IMR-90 (cell line): ENCODE measurements around the gene MAS1L. TPM values are rescaled to one million over a fixed set of nuclear protein-coding genes. Genes with fewer than 3 reads are reported as not detected.

ENCODE experiments used
- ATAC-seq: fragments of 200-7000 bp; cut with Tn5 transposase; 2 replicates; pipeline ENCODE4 v1.9.1; 2020; ENCODE audit warnings: low read depth, mild to moderate bottlenecking, moderate library complexity
- BruUV-seq: library from RNA; stranded (reverse); fragments of 400-500 nt; replicated peaks from 2 replicates; lab custom pipeline; 2021; lab: Mats Ljungman, UMichigan
- CTCF ChIA-PET: fragments of 300-600 bp; formaldehyde crosslinking; extraction: SDS; loops from one replicate; lab custom pipeline; 2021; ENCODE audit warnings: antibody characterized with exemption; lab: Yijun Ruan, JAX
- POLR2A ChIA-PET: fragments of 300-600 bp; sonication (Branson Sonifier 250); formaldehyde crosslinking; loops from one replicate; lab custom pipeline; 2022; ENCODE audit warnings: antibody characterized with exemption; ENCODE audit not compliant: unreplicated experiment; lab: Charles Lee
- DNase-seq: peaks from one replicate; pipeline ENCODE4 v3.0.0; 2013
- H2AFZ ChIP-seq: replicated peaks from 2 replicates; pipeline ENCODE3; 2013; ENCODE audit warnings: low read length, mild to moderate bottlenecking; ENCODE audit not compliant: poor library complexity
- H2AK5ac ChIP-seq: 2 replicates; pipeline ENCODE4 v1.6.1; 2013; ENCODE audit warnings: low read depth, low read length, inconsistent platforms
- H2AK9ac ChIP-seq: replicated peaks from 2 replicates; pipeline ENCODE3; 2013; ENCODE audit warnings: mild to moderate bottlenecking, low read depth, low read length, moderate library complexity; ENCODE audit not compliant: poor library complexity
- H2BK120ac ChIP-seq: 2 replicates; pipeline ENCODE4 v1.6.1; 2013; ENCODE audit warnings: low read depth, low read length, inconsistent platforms
- H2BK15ac ChIP-seq: 3 replicates; pipeline ENCODE4 v1.6.1; 2013; ENCODE audit warnings: low read depth, low read length, inconsistent platforms
- H2BK20ac ChIP-seq: 2 replicates; pipeline ENCODE4 v1.6.1; 2013; ENCODE audit warnings: low read depth, mild to moderate bottlenecking, inconsistent platforms, low read length, moderate library complexity
- H2BK5ac ChIP-seq: 2 replicates; pipeline ENCODE4 v1.6.1; 2013; ENCODE audit warnings: mild to moderate bottlenecking, low read depth, low read length, inconsistent platforms; ENCODE audit not compliant: poor library complexity, severe bottlenecking
- H3K14ac ChIP-seq: replicated peaks from 2 replicates; pipeline ENCODE4 v1.6.1; 2013; ENCODE audit warnings: low read depth, low read length, inconsistent platforms
- H3K18ac ChIP-seq: 2 replicates; pipeline ENCODE4 v1.6.1; 2013; ENCODE audit warnings: low read depth, low read length, control low read depth
- H3K23ac ChIP-seq: 2 replicates; pipeline ENCODE4 v1.6.1; 2013; ENCODE audit warnings: low read depth, low read length, inconsistent platforms
- H3K27ac ChIP-seq: 2 replicates; pipeline ENCODE4 v1.5.1; 2013; ENCODE audit warnings: mild to moderate bottlenecking, control low read depth, low read length; ENCODE audit not compliant: insufficient read depth
- H3K27me3 ChIP-seq: 2 replicates; pipeline ENCODE4 v1.6.1; 2013; ENCODE audit warnings: low read length; ENCODE audit not compliant: control insufficient read depth, insufficient read depth
- H3K36me3 ChIP-seq: 2 replicates; pipeline ENCODE4 v1.6.1; 2013; ENCODE audit warnings: low read length, mixed read lengths; ENCODE audit not compliant: control insufficient read depth, insufficient read depth
- H3K4ac ChIP-seq: 2 replicates; pipeline ENCODE4 v1.6.1; 2013; ENCODE audit warnings: low read depth, low read length, inconsistent platforms
- H3K4me1 ChIP-seq: 2 replicates; pipeline ENCODE4 v1.6.1; 2013; ENCODE audit warnings: low read length, mixed read lengths; ENCODE audit not compliant: control insufficient read depth, insufficient read depth
- H3K4me2 ChIP-seq: 2 replicates; pipeline ENCODE4 v1.6.1; 2013; ENCODE audit warnings: low read depth, mild to moderate bottlenecking, control low read depth, low read length, moderate library complexity
- H3K4me3 ChIP-seq: 2 replicates; pipeline ENCODE4 v1.5.1; 2013; ENCODE audit warnings: low read depth, mild to moderate bottlenecking, control low read depth, low read length, moderate library complexity; ENCODE audit not compliant: insufficient read depth
- H3K56ac ChIP-seq: 2 replicates; pipeline ENCODE4 v1.6.1; 2013; ENCODE audit warnings: low read length, inconsistent platforms; ENCODE audit not compliant: insufficient read depth; ENCODE audit errors: extremely low read depth
- H3K79me1 ChIP-seq, 2 experiments: 2 replicates each; pipeline ENCODE4 v1.6.1; 2013; ENCODE audit warnings: low read length in 2 of 2, inconsistent platforms in 1 of 2, low read depth in 1 of 2
- H3K9ac ChIP-seq: 2 replicates; pipeline ENCODE4 v1.6.1; 2013; ENCODE audit warnings: low read depth, low read length, control low read depth
- H3K9me1 ChIP-seq: 2 replicates; pipeline ENCODE4 v1.6.1; 2013; ENCODE audit warnings: low read length, inconsistent platforms; ENCODE audit not compliant: insufficient read depth
- H3K9me3 ChIP-seq: 2 replicates; pipeline ENCODE4 v1.6.1; 2013; ENCODE audit warnings: low read length; ENCODE audit not compliant: control insufficient read depth, insufficient read depth
- H4K20me1 ChIP-seq: 2 replicates; pipeline ENCODE4 v1.6.1; 2013; ENCODE audit warnings: low read length, inconsistent platforms; ENCODE audit not compliant: insufficient read depth
- H4K5ac ChIP-seq: 2 replicates; pipeline ENCODE4 v1.6.1; 2013; ENCODE audit warnings: mild to moderate bottlenecking, low read depth, low read length, control low read depth
- H4K8ac ChIP-seq, 2 experiments: 2 replicates each; pipeline ENCODE4 v1.6.1; 2013; ENCODE audit warnings: low read depth in 2 of 2, low read length in 2 of 2, control low read depth in 1 of 2, inconsistent platforms in 1 of 2
- H4K91ac ChIP-seq: 2 replicates; pipeline ENCODE4 v1.6.1; 2013; ENCODE audit warnings: low read depth, low read length, inconsistent platforms; ENCODE audit not compliant: insufficient read depth
- BHLHE40 ChIP-seq: fragments of 150-350 bp; IDR thresholded peaks from 2 replicates; pipeline ENCODE4 v1.6.1; 2016; ENCODE audit warnings: mild to moderate bottlenecking, low read depth, low read length
- CTCF ChIP-seq: conservative IDR thresholded peaks from 2 replicates; pipeline ENCODE4 v1.5.1; 2012; ENCODE audit warnings: mild to moderate bottlenecking, low read depth, low read length, improper control_type of control experiment
- RFX5 ChIP-seq: IDR thresholded peaks from 2 replicates; pipeline ENCODE4 v1.8.0; 2012; ENCODE audit warnings: low read depth, mild to moderate bottlenecking, low read length, moderate library complexity
- USF2 ChIP-seq: fragments of 150-350 bp; IDR thresholded peaks from 2 replicates; pipeline ENCODE4 v1.6.1; 2017; ENCODE audit warnings: mild to moderate bottlenecking, antibody characterized with exemption, low read length, low read depth
- WGBS, 2 experiments: methylation state at CpG; one replicate each; pipeline versions ENCODE4 v1.1.5 to v1.1.7; 2013; ENCODE audit warnings: missing lambda C conversion rate in 2 of 2; ENCODE audit not compliant: insufficient read length in 1 of 2; ENCODE audit errors: extremely low coverage in 2 of 2; 5-methylcytosine and 5-hydroxymethylcytosine counted together
- dilution Hi-C: fragments of 300-500 bp; cut with HindIII; formaldehyde crosslinking; loops from one replicate; pipeline ENCODE4 v1.14.3; 2018; ENCODE audit warnings: low sequenced_read_pairs; ENCODE audit not compliant: unreplicated experiment
- in situ Hi-C: fragments of 300-500 bp; cut with MboI; formaldehyde crosslinking; loops from 3 replicates; pipeline ENCODE4 v1.14.3; 2019; ENCODE audit warnings: low sequenced_read_pairs, inconsistent platforms, mixed read lengths
- intact Hi-C: fragments of 100-400 bp; cut with micrococcal nuclease; formaldehyde crosslinking; loops from 2 replicates; pipeline ENCODE4 v1.10.0; 2022
- polyA plus RNA-seq, 3 experiments: library from polyadenylated mRNA; depleted of rRNA; stranded (reverse); fragments of >200 nt; gene quantifications; 2 replicates each; pipeline ENCODE4 v1.2.3, GENCODE V29; 2012; ENCODE audit warnings: low replicate concordance in 1 of 3
- total RNA-seq: library from RNA; depleted of rRNA; stranded (reverse); fragments of >200 nt; gene quantifications from 2 replicates; pipeline ENCODE4 v1.2.3, GENCODE V29; 2012

The MAS1L gene
- total and polyA plus RNA-seq, 2 of the 4 experiments (the other 2 are of a cell fraction): not detected

- no peak overlapping the region for H3K4me3 ChIP-seq
- no peaks in the 10 kb centered on the region for H3K79me1 ChIP-seq
- no peak overlapping the region for H3K4ac ChIP-seq
- H2AK5ac ChIP-seq: no peak overlapping the region
- no peak overlapping the region for H4K91ac ChIP-seq
- no peak overlapping the region for H3K4me2 ChIP-seq
- H3K23ac ChIP-seq: no peak overlapping the region
- ChIA-PET CTCF (no interaction called here), POLR2A (no interaction called here)
- H3K56ac ChIP-seq: no peak overlapping the region
- no peak overlapping the region for H2BK120ac ChIP-seq
- no peaks in the 10 kb centered on the region for H3K9me1 ChIP-seq
- no peak overlapping the region for H3K9ac ChIP-seq
- no peak overlapping the region for H2AK9ac ChIP-seq
- no peak overlapping the region for H4K8ac ChIP-seq
- no peak overlapping the region for H2BK5ac ChIP-seq
- H4K5ac ChIP-seq: no peak overlapping the region
- H2BK20ac ChIP-seq: no peak overlapping the region
- no peak overlapping the region for H3K27ac ChIP-seq
- intact Hi-C loops (no loop called here), dilution Hi-C loops (no loop called here), in situ Hi-C loops (no loop called here)
- H3K4me1 ChIP-seq: no peaks in the 10 kb centered on the region
- no peak overlapping the region for H2BK15ac ChIP-seq
- ATAC-seq (no peak), DNase-seq (no peak)
- H2AFZ ChIP-seq: no peak overlapping the region
- H3K36me3 ChIP-seq: no peaks in the 10 kb centered on the region
- no peak overlapping the region for H3K14ac ChIP-seq
- no peaks in the 10 kb centered on the region for H4K20me1 ChIP-seq
- H3K27me3 ChIP-seq: no peaks in the 10 kb centered on the region
- H3K9me3 ChIP-seq: peaks cover 6% of the 10 kb centered on the region
- H3K18ac ChIP-seq: no peak overlapping the region
- no TSS peak for BruUV-seq
- TF ChIP-seq BHLHE40 (no peak), USF2 (no peak), RFX5 (no peak), CTCF (no peak)
- no CpG with 5 or more reads among the region's 4 CpGs for WGBS, 2 experiments
Observed at GRCh38 chr6:29495571-29495970, 7.8 kb upstream of the MAS1L start.
